Measurements from ENCODE around the gene TPI1. TPM values are rescaled to one million over a fixed set of nuclear protein-coding genes. Genes with fewer than 3 reads are reported as not detected.

Gene TPI1
- total RNA-seq, result 100 to 1,000 TPM; 347 to 356 TPM
- polyA plus RNA-seq (ENCODE audit: insufficient read depth, low read depth, low replicate concordance), result 544 TPM
- long read RNA-seq, donor 1, transcript TPI1-201 (7 exons, 1,763 nt), result major isoform, 310 of 387 reads
- long read RNA-seq, donor 1, partial matches to known transcripts, result 47 of 387 reads
- long read RNA-seq, donor 1, other reads (novel, unspliced or antisense), result 26 of 387 reads
- long read RNA-seq, donor 2, transcript TPI1-201 (7 exons, 1,763 nt), result major isoform, 235 of 264 reads
- long read RNA-seq, donor 2, partial matches to known transcripts, result 0 of 264 reads
- long read RNA-seq, donor 2, other reads (novel, unspliced or antisense), result 26 of 264 reads

DNA sequence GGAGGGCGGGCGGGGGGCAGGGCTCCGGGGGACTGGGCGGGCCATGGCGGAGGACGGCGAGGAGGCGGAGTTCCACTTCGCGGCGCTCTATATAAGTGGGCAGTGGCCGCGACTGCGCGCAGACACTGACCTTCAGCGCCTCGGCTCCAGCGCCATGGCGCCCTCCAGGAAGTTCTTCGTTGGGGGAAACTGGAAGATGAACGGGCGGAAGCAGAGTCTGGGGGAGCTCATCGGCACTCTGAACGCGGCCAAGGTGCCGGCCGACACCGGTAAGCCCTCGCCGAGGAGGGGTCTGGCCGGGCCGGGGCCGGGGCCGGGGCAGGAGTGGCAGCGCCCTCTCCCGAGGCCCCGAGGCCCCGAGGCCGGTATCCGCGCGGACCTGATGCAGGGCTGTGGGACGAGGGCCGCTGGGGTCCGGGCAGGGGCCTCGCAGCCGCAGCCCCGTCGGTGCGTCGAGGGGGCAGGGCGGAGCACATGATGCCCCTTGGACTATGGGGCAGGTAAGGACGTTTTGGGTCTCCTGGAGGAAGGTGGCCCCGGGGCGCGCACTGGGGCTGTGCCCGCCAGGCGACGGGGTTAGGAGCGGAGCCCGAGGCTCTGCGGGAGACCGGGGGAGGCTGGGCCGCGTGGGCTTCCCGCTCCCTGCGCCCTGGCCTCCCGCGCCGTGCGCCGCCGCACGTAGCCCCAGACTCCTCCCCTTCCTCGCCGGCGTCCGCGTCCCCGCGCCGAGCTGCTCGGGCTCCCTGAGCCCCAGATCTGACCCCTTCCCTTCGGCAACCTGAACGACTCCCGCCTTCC is at the start of gene TPI1:
TSS of gene TPI1 (plus strand) at position 119 of the 798 bp plus-strand sequence. CDS start at position 155, 36 bp downstream.
- H3K4me3 ChIP-seq, result peak within 1 kb of the TSS; percentile 90
- peaks cover 35% of the 10 kb centered on the region for H3K4me1 ChIP-seq
- H3K27me3 ChIP-seq, result no peaks in the 10 kb centered on the region
- DNase-seq, result peak; percentile 90
- no peaks in the 10 kb centered on the region for H3K36me3 ChIP-seq (ENCODE audit: low read depth, missing control alignments)
- no peaks in the 10 kb centered on the region for H3K9me3 ChIP-seq
- TF ChIP-seq, protein P1, sequence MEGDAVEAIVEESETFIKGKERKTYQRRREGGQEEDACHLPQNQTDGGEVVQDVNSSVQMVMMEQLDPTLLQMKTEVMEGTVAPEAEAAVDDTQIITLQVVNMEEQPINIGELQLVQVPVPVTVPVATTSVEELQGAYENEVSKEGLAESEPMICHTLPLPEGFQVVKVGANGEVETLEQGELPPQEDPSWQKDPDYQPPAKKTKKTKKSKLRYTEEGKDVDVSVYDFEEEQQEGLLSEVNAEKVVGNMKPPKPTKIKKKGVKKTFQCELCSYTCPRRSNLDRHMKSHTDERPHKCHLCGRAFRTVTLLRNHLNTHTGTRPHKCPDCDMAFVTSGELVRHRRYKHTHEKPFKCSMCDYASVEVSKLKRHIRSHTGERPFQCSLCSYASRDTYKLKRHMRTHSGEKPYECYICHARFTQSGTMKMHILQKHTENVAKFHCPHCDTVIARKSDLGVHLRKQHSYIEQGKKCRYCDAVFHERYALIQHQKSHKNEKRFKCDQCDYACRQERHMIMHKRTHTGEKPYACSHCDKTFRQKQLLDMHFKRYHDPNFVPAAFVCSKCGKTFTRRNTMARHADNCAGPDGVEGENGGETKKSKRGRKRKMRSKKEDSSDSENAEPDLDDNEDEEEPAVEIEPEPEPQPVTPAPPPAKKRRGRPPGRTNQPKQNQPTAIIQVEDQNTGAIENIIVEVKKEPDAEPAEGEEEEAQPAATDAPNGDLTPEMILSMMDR (IDR thresholded peaks at IDR 0.05), result no peak
- peak; percentile 76 for TF ChIP-seq POLR2A (IDR thresholded peaks at IDR 0.05)
- H3K27ac ChIP-seq, result peak within 1 kb of the TSS; percentile 90 to 95
- intact Hi-C loops (cut with DNase I; ENCODE audit: low total_unique reads), result no loop called here
- 0% methylated on average over 18 to 51 of the region's 86 CpGs for WGBS, 2 donors

DNA sequence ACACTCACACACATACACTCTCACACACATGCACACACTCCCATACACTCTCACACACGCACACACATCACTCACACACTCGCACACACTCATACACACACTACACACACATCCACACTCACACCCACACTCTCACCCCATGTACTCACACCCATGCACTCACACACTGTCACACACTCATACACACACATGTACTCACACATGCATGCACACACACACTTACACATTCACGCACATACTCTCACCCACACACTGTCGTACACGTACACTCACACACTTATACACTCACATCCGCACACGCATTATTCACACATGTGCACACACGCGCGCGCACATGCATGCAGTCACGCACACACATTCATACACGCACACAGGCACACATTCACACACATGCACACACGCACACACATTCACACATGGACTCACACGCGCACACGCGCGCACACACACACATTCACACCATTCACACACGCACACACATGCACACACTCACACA is 49.6 kb upstream of the TPI1 start:
- no peaks in the 10 kb centered on the region for H3K36me3 ChIP-seq (ENCODE audit: low read depth, missing control alignments)
- no peaks in the 10 kb centered on the region for H3K9me3 ChIP-seq
- H3K4me1 ChIP-seq, result peaks cover 8% of the 10 kb centered on the region
- H3K27me3 ChIP-seq, result no peaks in the 10 kb centered on the region
- no peak overlapping the region for H3K4me3 ChIP-seq
- H3K27ac ChIP-seq, result no peak overlapping the region
- WGBS, 2 donors, result 74 to 81% methylated on average over 20 of the region's 20 CpGs
- TF ChIP-seq, protein P1 (IDR thresholded peaks at IDR 0.05), result no peak
- no peak for TF ChIP-seq POLR2A (IDR thresholded peaks at IDR 0.05)
- intact Hi-C loops (cut with DNase I; ENCODE audit: low total_unique reads), result no loop called here
- no peak for DNase-seq

DNA sequence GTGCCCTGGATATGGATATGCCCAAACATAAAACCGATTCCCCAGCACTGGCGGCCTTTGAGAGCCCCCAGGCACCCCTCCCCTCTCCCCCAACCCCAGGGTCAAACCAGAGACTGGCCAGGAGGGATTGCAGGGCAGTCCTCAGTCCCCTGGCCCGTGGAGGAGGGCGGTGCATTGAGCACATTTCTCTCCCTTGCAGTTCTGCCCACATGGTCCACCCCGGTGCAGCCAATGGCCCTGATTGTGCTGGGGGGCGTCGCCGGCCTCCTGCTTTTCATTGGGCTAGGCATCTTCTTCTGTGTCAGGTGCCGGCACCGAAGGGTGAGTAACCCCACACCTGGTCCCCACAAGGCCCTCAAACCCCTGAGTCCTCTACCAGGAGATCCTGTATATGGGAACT is 49.1 kb upstream of the TPI1 start:
- Histone ChIP-seq H3K36me3 (ENCODE audit: low read depth, missing control alignments) (no peaks in the 10 kb centered on the region), H3K4me3 (no peak overlapping the region), H3K9me3 (no peaks in the 10 kb centered on the region), H3K4me1 (peaks cover 8% of the 10 kb centered on the region), H3K27me3 (no peaks in the 10 kb centered on the region), H3K27ac (no peak overlapping the region)
- no peak for DNase-seq
- WGBS, 2 donors, result 58 to 88% methylated on average over 9 to 10 of the region's 10 CpGs
- TF ChIP-seq, protein P1 (IDR thresholded peaks at IDR 0.05), result no peak
- no peak for TF ChIP-seq POLR2A (IDR thresholded peaks at IDR 0.05)
- intact Hi-C loops (cut with DNase I; ENCODE audit: low total_unique reads), result no loop called here

DNA sequence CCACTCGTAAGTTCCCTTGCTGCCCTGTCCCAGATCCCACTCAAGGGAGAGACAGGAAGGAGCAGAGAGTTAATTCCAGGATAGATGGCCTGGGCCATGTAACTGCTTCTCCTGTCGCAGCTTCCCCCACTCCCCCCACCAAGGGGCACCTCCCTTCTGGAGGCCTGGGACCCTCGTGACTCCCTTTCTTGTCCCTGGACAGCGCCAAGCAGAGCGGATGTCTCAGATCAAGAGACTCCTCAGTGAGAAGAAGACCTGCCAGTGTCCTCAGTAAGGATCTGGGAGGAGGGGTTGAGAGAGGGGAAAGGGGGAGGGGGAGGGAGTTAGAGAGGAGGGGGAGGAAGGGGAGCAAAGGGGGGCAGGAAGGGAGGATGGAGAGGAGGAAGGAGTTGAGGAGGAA is 48.7 kb upstream of the TPI1 start:
- no peak for TF ChIP-seq POLR2A (IDR thresholded peaks at IDR 0.05)
- TF ChIP-seq, protein P1 (IDR thresholded peaks at IDR 0.05), result no peak
- Histone ChIP-seq H3K4me1 (peaks cover 8% of the 10 kb centered on the region), H3K4me3 (no peak overlapping the region), H3K36me3 (ENCODE audit: low read depth, missing control alignments) (no peaks in the 10 kb centered on the region), H3K27me3 (no peaks in the 10 kb centered on the region), H3K9me3 (no peaks in the 10 kb centered on the region), H3K27ac (no peak overlapping the region)
- 80 to 89% methylated on average over 3 to 4 of the region's 5 CpGs for WGBS, 2 donors
- no peak for DNase-seq
- intact Hi-C loops (cut with DNase I; ENCODE audit: low total_unique reads), result no loop called here
